Uterus (tissue), 2 donors: ENCODE measurements around the gene CPSF4L.

Source experiments
- POLR2A ChIP-seq, 2 donors: fragments of 450-650 bp; IDR thresholded peaks; one replicate each; pipeline ENCODE4 v1.6.1; 2016; ENCODE audit warnings: antibody characterized with exemption in 2 of 2, mild to moderate bottlenecking in 1 of 2, moderate library complexity in 1 of 2
- TF ChIP-seq, protein P1 (sequence below), 4 experiments: fragments of 200-600 bp in 2 of 4; fragments of 450-650 bp in 2 of 4; sonication (generic) in 2 of 4; IDR thresholded peaks; one replicate each; pipeline ENCODE4 v1.5.1; 2016 to 2019; ENCODE audit warnings: antibody characterized with exemption in 4 of 4, mild to moderate bottlenecking in 2 of 4, moderate library complexity in 1 of 4

DNA sequence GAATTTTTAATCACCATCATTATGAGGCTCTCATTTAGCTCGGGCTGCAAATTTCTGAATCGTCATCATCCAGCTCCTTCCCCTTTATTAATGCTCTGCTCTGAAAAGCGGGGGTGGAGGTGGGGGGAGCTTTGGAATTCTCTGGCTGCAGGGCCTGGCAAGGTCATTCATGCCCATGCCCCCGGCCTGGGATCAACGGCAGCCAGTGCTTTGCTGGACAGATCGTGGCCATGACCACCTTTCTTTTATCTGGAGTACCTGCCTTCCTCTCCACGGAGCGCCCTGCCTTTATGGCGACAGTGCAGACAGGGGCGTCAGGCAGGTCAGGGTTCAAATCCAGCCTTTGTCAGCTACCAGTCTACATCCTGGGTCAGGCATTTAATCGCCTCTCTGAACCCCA, 5.1 kb upstream of the CPSF4L start:
- TF ChIP-seq, protein P1, sequence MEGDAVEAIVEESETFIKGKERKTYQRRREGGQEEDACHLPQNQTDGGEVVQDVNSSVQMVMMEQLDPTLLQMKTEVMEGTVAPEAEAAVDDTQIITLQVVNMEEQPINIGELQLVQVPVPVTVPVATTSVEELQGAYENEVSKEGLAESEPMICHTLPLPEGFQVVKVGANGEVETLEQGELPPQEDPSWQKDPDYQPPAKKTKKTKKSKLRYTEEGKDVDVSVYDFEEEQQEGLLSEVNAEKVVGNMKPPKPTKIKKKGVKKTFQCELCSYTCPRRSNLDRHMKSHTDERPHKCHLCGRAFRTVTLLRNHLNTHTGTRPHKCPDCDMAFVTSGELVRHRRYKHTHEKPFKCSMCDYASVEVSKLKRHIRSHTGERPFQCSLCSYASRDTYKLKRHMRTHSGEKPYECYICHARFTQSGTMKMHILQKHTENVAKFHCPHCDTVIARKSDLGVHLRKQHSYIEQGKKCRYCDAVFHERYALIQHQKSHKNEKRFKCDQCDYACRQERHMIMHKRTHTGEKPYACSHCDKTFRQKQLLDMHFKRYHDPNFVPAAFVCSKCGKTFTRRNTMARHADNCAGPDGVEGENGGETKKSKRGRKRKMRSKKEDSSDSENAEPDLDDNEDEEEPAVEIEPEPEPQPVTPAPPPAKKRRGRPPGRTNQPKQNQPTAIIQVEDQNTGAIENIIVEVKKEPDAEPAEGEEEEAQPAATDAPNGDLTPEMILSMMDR (IDR thresholded peaks at IDR 0.05) = no peak
- TF ChIP-seq POLR2A (IDR thresholded peaks at IDR 0.05) = no peak
